Left renal cortex interstitium (tissue), 4 donors: Measurements from ENCODE around the gene CCL24. TPM values are rescaled to one million over a fixed set of nuclear protein-coding genes. Genes with fewer than 3 reads are reported as not detected.
"Not testable (repeated sequence)": the region's sequence is repeated elsewhere in the genome, so short reads cannot be mapped to it uniquely, and the experiment has no call there.

Experiments used
- DNase-seq, 4 donors: peaks; one replicate each; pipeline ENCODE4 v3.0.0-alpha.2; 2013; ENCODE audit warnings: low read depth in 4 of 4, low spot score in 2 of 4, missing footprints in 1 of 4
- polyA plus RNA-seq, 4 donors: library from polyadenylated mRNA; unstranded; fragments of 120-200 nt; gene quantifications; one replicate each; pipeline ENCODE4 v1.2.1, GENCODE V29; 2013; ENCODE audit not compliant: insufficient read length in 4 of 4

Gene CCL24
- polyA plus RNA-seq, 4 donors, result 1.6 TPM; not detected in 3

- no peak for DNase-seq
These were observed 7.1 kb upstream of the CCL24 start for GRCh38 chr7:75820688-75821087.

GRCh38 chr7:75819711-75820110 lies 6.1 kb upstream of the CCL24 start:
- no peak for DNase-seq

- no peak for DNase-seq
These were observed 4.9 kb upstream of the CCL24 start for GRCh38 chr7:75818472-75818871.

- no peak for DNase-seq
These were observed 3.5 kb upstream of the CCL24 start for GRCh38 chr7:75817116-75817515.

GRCh38 chr7:75815418-75816064 lies 1.9 kb upstream of the CCL24 start:
- no peak for DNase-seq

GRCh38 chr7:75814407-75814947 lies 871 bp upstream of the CCL24 start:
- no peak for DNase-seq

- DNase-seq, result no peak
These were observed 522 bp downstream of the CCL24 start for GRCh38 chr7:75813084-75813483.

- no peak for DNase-seq
These were observed 1.5 kb downstream of the CCL24 start for GRCh38 chr7:75811894-75812678.

GRCh38 chr7:75809396-75809795 lies 4.2 kb downstream of the CCL24 start:
- no peak for DNase-seq

- DNase-seq, result no peak
These were observed 5.5 kb downstream of the CCL24 start for GRCh38 chr7:75808106-75808505.

GRCh38 chr7:75807452-75807851 lies 6.2 kb downstream of the CCL24 start:
- no peak for DNase-seq

- no peak for DNase-seq
These were observed 6.9 kb downstream of the CCL24 start for GRCh38 chr7:75806560-75807307.

- no peak for DNase-seq
These were observed 8.9 kb downstream of the CCL24 start for GRCh38 chr7:75804705-75805104.

GRCh38 chr7:75804004-75804403 lies 9.6 kb downstream of the CCL24 start:
- DNase-seq, result no peak

- DNase-seq, result no peak
These were observed 11.1 kb downstream of the CCL24 start for GRCh38 chr7:75802552-75802821.

GRCh38 chr7:75798770-75799169 lies 14.8 kb downstream of the CCL24 start:
- no peak for DNase-seq

GRCh38 chr7:75796420-75796819 lies 17.2 kb downstream of the CCL24 start:
- DNase-seq, result no peak

GRCh38 chr7:75795831-75796285 lies 17.7 kb downstream of the CCL24 start:
- DNase-seq, result no peak

- no peak for DNase-seq
These were observed 19.9 kb downstream of the CCL24 start for GRCh38 chr7:75793676-75794075.

GRCh38 chr7:75792567-75792966 lies 21.0 kb downstream of the CCL24 start:
- DNase-seq, result not testable (repeated sequence)

- no peak for DNase-seq
These were observed 24.2 kb downstream of the CCL24 start for GRCh38 chr7:75789361-75789924.
